ENCODE data around the gene CRACR2A.
A peak's percentile ranks its signal among the peaks of the same experiment; 100 is the strongest.

CRACR2A gene

GRCh38 chr12:3632754-3633153 is 120.2 kb downstream of the CRACR2A start:
- DNase-seq (ENCODE audit: low spot score): no peak
- no peaks in the 10 kb centered on the region for H3K9me3 ChIP-seq (ENCODE audit: severe bottlenecking)
- H3K27me3 ChIP-seq (ENCODE audit: insufficient read depth, poor library complexity, severe bottlenecking): no peaks in the 10 kb centered on the region
- ATAC-seq (ENCODE audit: low read depth): peak; percentile 47; the same call in 1 of the 3 replicates
- TF ChIP-seq CTCF (IDR thresholded peaks at IDR 0.05; ENCODE audit: poor library complexity, severe bottlenecking): no peak
- no peaks in the 10 kb centered on the region for H3K4me1 ChIP-seq (ENCODE audit: insufficient read depth, poor library complexity, severe bottlenecking)
- H3K36me3 ChIP-seq (ENCODE audit: low read depth): no peaks in the 10 kb centered on the region
- no peak overlapping the region for H3K27ac ChIP-seq (ENCODE audit: poor library complexity, severe bottlenecking)
- no peak overlapping the region for H3K4me3 ChIP-seq (ENCODE audit: severe bottlenecking)

GRCh38 chr12:3632256-3632655 is 120.7 kb downstream of the CRACR2A start:
- ATAC-seq (ENCODE audit: low read depth): no peak
- Histone ChIP-seq H3K4me1 (ENCODE audit: insufficient read depth, poor library complexity, severe bottlenecking) (no peaks in the 10 kb centered on the region), H3K4me3 (ENCODE audit: severe bottlenecking) (no peak overlapping the region), H3K9me3 (ENCODE audit: severe bottlenecking) (no peaks in the 10 kb centered on the region), H3K27me3 (ENCODE audit: insufficient read depth, poor library complexity, severe bottlenecking) (no peaks in the 10 kb centered on the region), H3K36me3 (ENCODE audit: low read depth) (no peaks in the 10 kb centered on the region), H3K27ac (ENCODE audit: poor library complexity, severe bottlenecking) (no peak overlapping the region)
- no peak for TF ChIP-seq CTCF (IDR thresholded peaks at IDR 0.05; ENCODE audit: poor library complexity, severe bottlenecking)
- DNase-seq (ENCODE audit: low spot score): no peak

GRCh38 chr12:3631759-3632158 is 121.2 kb downstream of the CRACR2A start:
- H3K9me3 ChIP-seq (ENCODE audit: severe bottlenecking): no peaks in the 10 kb centered on the region
- ATAC-seq (ENCODE audit: low read depth) (no peak), DNase-seq (ENCODE audit: low spot score) (no peak)
- no peaks in the 10 kb centered on the region for H3K27me3 ChIP-seq (ENCODE audit: insufficient read depth, poor library complexity, severe bottlenecking)
- no peaks in the 10 kb centered on the region for H3K36me3 ChIP-seq (ENCODE audit: low read depth)
- H3K4me1 ChIP-seq (ENCODE audit: insufficient read depth, poor library complexity, severe bottlenecking): no peaks in the 10 kb centered on the region
- no peak overlapping the region for H3K27ac ChIP-seq (ENCODE audit: poor library complexity, severe bottlenecking)
- H3K4me3 ChIP-seq (ENCODE audit: severe bottlenecking): no peak overlapping the region
- no peak for TF ChIP-seq CTCF (IDR thresholded peaks at IDR 0.05; ENCODE audit: poor library complexity, severe bottlenecking)

GRCh38 chr12:3631272-3631637 is 121.7 kb downstream of the CRACR2A start:
- ATAC-seq (ENCODE audit: low read depth): no peak
- no peaks in the 10 kb centered on the region for H3K36me3 ChIP-seq (ENCODE audit: low read depth)
- H3K27ac ChIP-seq (ENCODE audit: poor library complexity, severe bottlenecking): no peak overlapping the region
- TF ChIP-seq CTCF (IDR thresholded peaks at IDR 0.05; ENCODE audit: poor library complexity, severe bottlenecking): no peak
- H3K4me3 ChIP-seq (ENCODE audit: severe bottlenecking): no peak overlapping the region
- no peak for DNase-seq (ENCODE audit: low spot score)
- no peaks in the 10 kb centered on the region for H3K27me3 ChIP-seq (ENCODE audit: insufficient read depth, poor library complexity, severe bottlenecking)
- no peaks in the 10 kb centered on the region for H3K4me1 ChIP-seq (ENCODE audit: insufficient read depth, poor library complexity, severe bottlenecking)
- H3K9me3 ChIP-seq (ENCODE audit: severe bottlenecking): no peaks in the 10 kb centered on the region

- ATAC-seq (ENCODE audit: low read depth) (no peak), DNase-seq (ENCODE audit: low spot score) (no peak)
- Histone ChIP-seq H3K4me3 (ENCODE audit: severe bottlenecking) (no peak overlapping the region), H3K9me3 (ENCODE audit: severe bottlenecking) (no peaks in the 10 kb centered on the region), H3K27ac (ENCODE audit: poor library complexity, severe bottlenecking) (no peak overlapping the region), H3K36me3 (ENCODE audit: low read depth) (no peaks in the 10 kb centered on the region), H3K4me1 (ENCODE audit: insufficient read depth, poor library complexity, severe bottlenecking) (no peaks in the 10 kb centered on the region), H3K27me3 (ENCODE audit: insufficient read depth, poor library complexity, severe bottlenecking) (no peaks in the 10 kb centered on the region)
- no peak for TF ChIP-seq CTCF (IDR thresholded peaks at IDR 0.05; ENCODE audit: poor library complexity, severe bottlenecking)
Observed at GRCh38 chr12:3630621-3631271, 122.2 kb downstream of the CRACR2A start.
